ENCODE measurements around the gene OSTF1. TPM values are rescaled to one million over a fixed set of nuclear protein-coding genes. Genes with fewer than 3 reads are reported as not detected.

Gene OSTF1
- total and polyA plus RNA-seq, 7 donors: 7.1 to 19.2 (median 10.4) TPM

DNA sequence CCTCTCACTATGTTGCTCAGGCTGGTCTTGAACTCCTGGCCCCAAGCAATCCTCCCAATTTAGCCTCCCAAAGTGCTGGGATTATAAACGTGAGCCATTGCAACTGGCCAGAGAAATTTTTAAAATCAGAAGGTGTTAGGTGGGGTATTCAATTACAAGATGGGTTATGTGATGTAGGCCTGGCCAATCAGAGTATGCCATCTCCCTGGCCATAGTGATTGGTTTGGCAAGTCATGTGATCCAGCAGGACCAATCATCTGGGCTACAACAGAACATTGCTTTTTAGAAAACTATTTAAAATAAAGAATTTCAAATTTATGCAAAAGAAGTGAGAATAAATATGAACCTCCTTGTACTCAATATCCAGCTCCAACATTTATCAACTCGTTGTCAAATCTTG, 22.8 kb upstream of the OSTF1 start:
- intact Hi-C loops (cut with DNase I): no loop called here
- 42 to 95% (median 84%) methylated on average over 2 of the region's 2 CpGs for WGBS, 3 donors
- H3K36me3 ChIP-seq (ENCODE audit: insufficient read depth in 1 of 2, low read depth in 1 of 2): peaks cover 0 to 85% of the 10 kb centered on the region in 2 donors
- no peak overlapping the region for H3K27ac ChIP-seq
- no peaks in the 10 kb centered on the region for H3K4me1 ChIP-seq
- no peaks in the 10 kb centered on the region for H3K9me3 ChIP-seq
- DNase-seq (no peak), ATAC-seq (no peak)
- no peaks in the 10 kb centered on the region for H3K27me3 ChIP-seq (ENCODE audit: insufficient read depth in 3 of 3, low read length in 2 of 3)
- TF ChIP-seq, protein P1, sequence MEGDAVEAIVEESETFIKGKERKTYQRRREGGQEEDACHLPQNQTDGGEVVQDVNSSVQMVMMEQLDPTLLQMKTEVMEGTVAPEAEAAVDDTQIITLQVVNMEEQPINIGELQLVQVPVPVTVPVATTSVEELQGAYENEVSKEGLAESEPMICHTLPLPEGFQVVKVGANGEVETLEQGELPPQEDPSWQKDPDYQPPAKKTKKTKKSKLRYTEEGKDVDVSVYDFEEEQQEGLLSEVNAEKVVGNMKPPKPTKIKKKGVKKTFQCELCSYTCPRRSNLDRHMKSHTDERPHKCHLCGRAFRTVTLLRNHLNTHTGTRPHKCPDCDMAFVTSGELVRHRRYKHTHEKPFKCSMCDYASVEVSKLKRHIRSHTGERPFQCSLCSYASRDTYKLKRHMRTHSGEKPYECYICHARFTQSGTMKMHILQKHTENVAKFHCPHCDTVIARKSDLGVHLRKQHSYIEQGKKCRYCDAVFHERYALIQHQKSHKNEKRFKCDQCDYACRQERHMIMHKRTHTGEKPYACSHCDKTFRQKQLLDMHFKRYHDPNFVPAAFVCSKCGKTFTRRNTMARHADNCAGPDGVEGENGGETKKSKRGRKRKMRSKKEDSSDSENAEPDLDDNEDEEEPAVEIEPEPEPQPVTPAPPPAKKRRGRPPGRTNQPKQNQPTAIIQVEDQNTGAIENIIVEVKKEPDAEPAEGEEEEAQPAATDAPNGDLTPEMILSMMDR (IDR thresholded peaks at IDR 0.05): no peak
- no peak overlapping the region for H3K4me3 ChIP-seq

- TF ChIP-seq, protein P1 (IDR thresholded peaks at IDR 0.05): no peak
- H3K4me3 ChIP-seq: no peak overlapping the region
- 68 to 98% (median 83%) methylated on average over 4 of the region's 4 CpGs for WGBS, 3 donors
- DNase-seq (no peak), ATAC-seq (no peak)
- H3K27ac ChIP-seq: no peak overlapping the region
- H3K9me3 ChIP-seq: no peaks in the 10 kb centered on the region
- H3K27me3 ChIP-seq (ENCODE audit: insufficient read depth in 3 of 3, low read length in 2 of 3): no peaks in the 10 kb centered on the region
- H3K4me1 ChIP-seq: no peaks in the 10 kb centered on the region
- intact Hi-C loops (cut with DNase I): no loop called here
- H3K36me3 ChIP-seq (ENCODE audit: insufficient read depth in 1 of 2, low read depth in 1 of 2): peaks cover 2 to 81% of the 10 kb centered on the region in 2 donors
Measured at GRCh38 chr9:75067894-75068293, 20.4 kb upstream of the OSTF1 start.

DNA sequence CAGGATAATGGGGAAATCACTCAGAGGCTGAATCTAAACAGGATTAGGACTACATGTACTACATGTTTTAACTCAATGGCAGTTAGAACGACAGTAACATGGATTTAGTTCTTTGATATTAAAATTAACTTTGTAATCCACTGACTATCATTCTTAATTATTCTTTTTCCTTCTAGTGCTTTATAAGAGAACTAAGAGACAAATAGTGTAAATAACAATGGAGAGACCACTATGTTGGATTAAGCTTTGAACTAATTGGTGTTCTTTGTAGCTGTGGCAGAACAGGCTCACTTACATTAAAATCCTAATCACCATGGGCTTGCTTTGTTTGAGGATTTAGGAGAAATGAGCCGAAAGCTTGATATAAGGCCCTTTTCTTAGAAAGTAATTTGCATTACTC, 19.1 kb upstream of the OSTF1 start:
- Histone ChIP-seq H3K9me3 (no peaks in the 10 kb centered on the region), H3K4me1 (no peaks in the 10 kb centered on the region), H3K36me3 (ENCODE audit: insufficient read depth in 1 of 2, low read depth in 1 of 2) (peaks cover 2 to 75% of the 10 kb centered on the region in 2 donors), H3K27me3 (ENCODE audit: insufficient read depth in 3 of 3, low read length in 2 of 3) (no peaks in the 10 kb centered on the region), H3K27ac (no peak overlapping the region), H3K4me3 (no peak overlapping the region)
- DNase-seq: no peak
- ATAC-seq: no peak
- WGBS, 3 donors: 45 to 66% (median 64%) methylated on average over 2 of the region's 2 CpGs
- intact Hi-C loops (cut with DNase I): no loop called here
- TF ChIP-seq, protein P1 (IDR thresholded peaks at IDR 0.05): no peak

DNA sequence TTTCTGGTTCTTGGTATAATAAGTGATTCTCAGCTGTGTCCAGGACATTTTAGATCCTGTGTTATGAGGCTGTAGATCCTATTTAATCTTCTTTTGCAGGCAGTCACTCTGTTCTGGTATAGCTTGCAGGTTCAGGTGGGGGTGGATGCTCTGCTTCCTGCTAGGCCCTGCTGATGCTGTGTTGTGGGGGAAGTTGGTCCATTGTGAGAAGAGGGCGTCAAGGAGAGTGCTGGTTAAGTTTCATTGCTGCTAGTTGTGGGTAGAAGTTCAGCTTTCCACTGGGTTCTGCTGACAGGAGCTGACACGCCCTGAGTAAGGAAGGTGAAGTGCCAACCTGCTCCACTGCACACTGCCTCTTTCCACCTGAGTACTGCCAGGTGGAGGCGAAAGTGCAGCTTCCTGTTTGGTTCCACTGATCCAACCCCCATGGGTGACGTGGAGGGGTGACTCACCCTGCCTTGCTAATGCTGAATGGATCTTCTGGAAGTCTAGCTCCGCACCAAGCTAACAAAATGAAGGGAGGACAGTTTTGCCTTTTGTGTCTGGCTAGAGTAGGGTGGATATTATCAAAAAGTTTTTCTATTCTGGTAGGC, 16.7 kb upstream of the OSTF1 start:
- H3K36me3 ChIP-seq (ENCODE audit: insufficient read depth in 1 of 2, low read depth in 1 of 2): peaks cover 2 to 73% of the 10 kb centered on the region in 2 donors
- no peaks in the 10 kb centered on the region for H3K27me3 ChIP-seq (ENCODE audit: insufficient read depth in 3 of 3, low read length in 2 of 3)
- TF ChIP-seq, protein P1 (IDR thresholded peaks at IDR 0.05): no peak
- H3K4me3 ChIP-seq: no peak overlapping the region
- no peak for DNase-seq
- no peak for ATAC-seq
- H3K9me3 ChIP-seq: no peaks in the 10 kb centered on the region
- H3K4me1 ChIP-seq: no peaks in the 10 kb centered on the region
- WGBS, 3 donors: 90 to 93% (median 91%) methylated on average over 5 of the region's 5 CpGs
- no peak overlapping the region for H3K27ac ChIP-seq
- intact Hi-C loops (cut with DNase I): no loop called here

GRCh38 chr9:75072895-75073294, 15.4 kb upstream of the OSTF1 start:
- no peak for ATAC-seq
- Histone ChIP-seq H3K4me3 (no peak overlapping the region), H3K4me1 (no peaks in the 10 kb centered on the region), H3K27ac (no peak overlapping the region), H3K9me3 (no peaks in the 10 kb centered on the region), H3K36me3 (ENCODE audit: insufficient read depth in 1 of 2, low read depth in 1 of 2) (peaks cover 2 to 60% of the 10 kb centered on the region in 2 donors), H3K27me3 (ENCODE audit: insufficient read depth in 3 of 3, low read length in 2 of 3) (no peaks in the 10 kb centered on the region)
- 95 to 99% (median 97%) methylated on average over 4 of the region's 4 CpGs for WGBS, 3 donors
- TF ChIP-seq, protein P1 (IDR thresholded peaks at IDR 0.05): no peak
- intact Hi-C loops (cut with DNase I): loop anchor here in 1 of 2 donors (1.0 kb wide), 1 partner anchor 24 kb away; no protein-coding TSS in a partner anchor
- no peak for DNase-seq

All from psoas muscle (tissue), 8 donors.